ENCODE results near the gene COL4A2.
"Not testable (repeated sequence)": the region's sequence is repeated elsewhere in the genome, so short reads cannot be mapped to it uniquely, and the experiment has no call there.

COL4A2 gene

GRCh38 chr13:110486880-110487279 lies 179.8 kb downstream of the COL4A2 start:
- not testable (repeated sequence) for DNase-seq (ENCODE audit: low read depth in 2 of 3, low spot score in 1 of 3)

- no peak for DNase-seq (ENCODE audit: low read depth in 2 of 3, low spot score in 1 of 3)
Observed at GRCh38 chr13:110490009-110490770, 183.1 kb downstream of the COL4A2 start.

- no peak for DNase-seq (ENCODE audit: low read depth in 2 of 3, low spot score in 1 of 3)
Observed at GRCh38 chr13:110491869-110492678, 185.0 kb downstream of the COL4A2 start.

GRCh38 chr13:110492679-110493593 lies 185.9 kb downstream of the COL4A2 start:
- no peak for DNase-seq (ENCODE audit: low read depth in 2 of 3, low spot score in 1 of 3)

- no peak for DNase-seq (ENCODE audit: low read depth in 2 of 3, low spot score in 1 of 3)
Observed at GRCh38 chr13:110493613-110494012, 186.5 kb downstream of the COL4A2 start.

- DNase-seq (ENCODE audit: low read depth in 2 of 3, low spot score in 1 of 3): no peak
Observed at GRCh38 chr13:110495376-110495775, 188.3 kb downstream of the COL4A2 start.

- DNase-seq (ENCODE audit: low read depth in 2 of 3, low spot score in 1 of 3): no peak
Observed at GRCh38 chr13:110495881-110496280, 188.8 kb downstream of the COL4A2 start.

GRCh38 chr13:110496281-110496680 lies 189.2 kb downstream of the COL4A2 start:
- no peak for DNase-seq (ENCODE audit: low read depth in 2 of 3, low spot score in 1 of 3)

GRCh38 chr13:110497003-110497402 lies 189.9 kb downstream of the COL4A2 start:
- DNase-seq (ENCODE audit: low read depth in 2 of 3, low spot score in 1 of 3): no peak

- DNase-seq (ENCODE audit: low read depth in 2 of 3, low spot score in 1 of 3): not testable (repeated sequence)
Observed at GRCh38 chr13:110497896-110498295, 190.8 kb downstream of the COL4A2 start.

GRCh38 chr13:110498327-110498726 lies 191.2 kb downstream of the COL4A2 start:
- DNase-seq (ENCODE audit: low read depth in 2 of 3, low spot score in 1 of 3): no peak

- no peak for DNase-seq (ENCODE audit: low read depth in 2 of 3, low spot score in 1 of 3)
Observed at GRCh38 chr13:110498765-110499164, 191.7 kb downstream of the COL4A2 start.

- no peak for DNase-seq (ENCODE audit: low read depth in 2 of 3, low spot score in 1 of 3)
Observed at GRCh38 chr13:110499621-110500281, 192.7 kb downstream of the COL4A2 start.

- DNase-seq (ENCODE audit: low read depth in 2 of 3, low spot score in 1 of 3): no peak
Observed at GRCh38 chr13:110500341-110500740, 193.3 kb downstream of the COL4A2 start.

GRCh38 chr13:110501188-110501587 lies 194.1 kb downstream of the COL4A2 start:
- DNase-seq (ENCODE audit: low read depth in 2 of 3, low spot score in 1 of 3): no peak

GRCh38 chr13:110503037-110503901 lies 196.2 kb downstream of the COL4A2 start:
- DNase-seq (ENCODE audit: low read depth in 2 of 3, low spot score in 1 of 3): no peak

- DNase-seq (ENCODE audit: low read depth in 2 of 3, low spot score in 1 of 3): no peak
Observed at GRCh38 chr13:110503979-110504499, 197.0 kb downstream of the COL4A2 start.

GRCh38 chr13:110505594-110505993 lies 198.5 kb downstream of the COL4A2 start:
- DNase-seq (ENCODE audit: low read depth in 2 of 3, low spot score in 1 of 3): no peak

GRCh38 chr13:110506396-110506795 lies 199.3 kb downstream of the COL4A2 start:
- no peak for DNase-seq (ENCODE audit: low read depth in 2 of 3, low spot score in 1 of 3)
